GM18858 (cell line): ENCODE results near the gene PCDHGA3.
"Not testable (repeated sequence)": the region's sequence is repeated elsewhere in the genome, so short reads cannot be mapped to it uniquely, and the experiment has no call there.

ENCODE experiments used
- ATAC-seq: cut with Tn5 transposase; IDR thresholded peaks from one replicate; pipeline ENCODE4 v1.9.1; 2021; ENCODE audit not compliant: unreplicated experiment

Gene PCDHGA3

GRCh38 chr5:141343242-141343952, at the start of gene PCDHGA3:
Gene PCDHGA3 (plus strand): TSS chr5:141343829. CDS start chr5:141344034, 205 bp downstream.
- ATAC-seq = no peak

- ATAC-seq = no peak
Observed at GRCh38 chr5:141298376-141298775, 45.3 kb upstream of the PCDHGA3 start.

DNA sequence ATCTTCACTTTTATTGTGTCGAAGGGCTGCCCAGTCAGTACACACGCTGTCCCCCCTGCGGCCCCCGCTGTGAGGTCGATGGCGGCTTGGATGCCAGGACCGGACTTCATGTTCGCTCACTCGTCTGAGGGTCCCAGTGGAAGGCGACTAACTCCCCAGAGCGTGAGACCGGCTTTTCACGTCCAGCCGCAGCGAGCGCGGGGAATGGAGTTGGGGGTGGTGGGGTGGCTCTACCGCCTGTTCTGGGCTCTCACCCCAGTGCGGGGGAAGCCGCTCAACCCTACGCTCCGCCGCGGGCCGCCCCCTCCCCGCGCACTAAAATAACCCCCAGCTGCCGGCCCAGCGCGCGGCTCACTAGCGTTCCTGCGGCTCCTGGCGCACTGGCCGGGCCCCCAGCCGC, 39.9 kb upstream of the PCDHGA3 start, which contains the start of gene SLC25A2:
Gene SLC25A2 (minus strand): TSS at position 294 of the 400 bp plus-strand sequence. CDS start 184 bp downstream, at position 110.
- no peak for ATAC-seq

DNA sequence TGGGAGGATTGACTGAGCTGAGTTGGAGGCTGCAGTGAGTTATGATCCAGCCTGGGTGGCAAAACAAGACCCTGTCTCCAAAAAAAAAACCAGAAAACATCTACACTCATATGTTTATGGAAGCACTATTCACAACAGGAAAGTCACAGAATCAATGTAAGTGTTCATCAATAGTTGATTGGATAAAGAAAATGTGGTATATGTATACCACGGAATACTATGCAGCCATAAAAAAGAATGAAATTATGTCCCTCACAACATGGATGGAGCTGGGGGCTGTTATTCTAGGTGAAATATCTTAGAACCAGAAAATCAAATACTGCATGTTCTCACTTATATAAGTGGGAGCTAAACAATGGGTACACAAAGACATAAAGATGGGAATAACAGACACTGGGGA, 37.0 kb upstream of the PCDHGA3 start:
- no peak for ATAC-seq

GRCh38 chr5:141313711-141314110, 29.9 kb upstream of the PCDHGA3 start:
- no peak for ATAC-seq

- ATAC-seq = not testable (repeated sequence)
Observed at GRCh38 chr5:141316963-141317362, 26.7 kb upstream of the PCDHGA3 start.

DNA sequence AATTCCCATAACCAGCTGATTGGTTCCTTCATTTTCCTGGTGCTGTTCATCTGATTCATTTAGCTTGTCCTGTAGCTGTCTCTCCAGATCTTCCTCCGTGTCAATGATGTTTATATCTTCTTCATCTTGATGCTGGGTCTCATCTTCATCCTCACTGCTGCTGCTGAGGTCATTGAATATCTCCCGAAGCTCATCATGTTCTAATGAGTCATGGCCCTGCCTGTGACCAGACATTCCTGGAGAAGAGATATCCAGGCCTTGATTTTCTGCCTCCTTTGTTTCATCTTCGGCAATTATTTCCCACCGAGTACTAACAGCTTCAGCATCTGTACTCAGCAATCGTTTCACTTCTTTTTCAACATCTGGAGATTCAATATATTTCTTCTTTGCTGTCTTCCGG, 24.4 kb upstream of the PCDHGA3 start:
- no peak for ATAC-seq

GRCh38 chr5:141319699-141320098, 23.9 kb upstream of the PCDHGA3 start:
- ATAC-seq = no peak

DNA sequence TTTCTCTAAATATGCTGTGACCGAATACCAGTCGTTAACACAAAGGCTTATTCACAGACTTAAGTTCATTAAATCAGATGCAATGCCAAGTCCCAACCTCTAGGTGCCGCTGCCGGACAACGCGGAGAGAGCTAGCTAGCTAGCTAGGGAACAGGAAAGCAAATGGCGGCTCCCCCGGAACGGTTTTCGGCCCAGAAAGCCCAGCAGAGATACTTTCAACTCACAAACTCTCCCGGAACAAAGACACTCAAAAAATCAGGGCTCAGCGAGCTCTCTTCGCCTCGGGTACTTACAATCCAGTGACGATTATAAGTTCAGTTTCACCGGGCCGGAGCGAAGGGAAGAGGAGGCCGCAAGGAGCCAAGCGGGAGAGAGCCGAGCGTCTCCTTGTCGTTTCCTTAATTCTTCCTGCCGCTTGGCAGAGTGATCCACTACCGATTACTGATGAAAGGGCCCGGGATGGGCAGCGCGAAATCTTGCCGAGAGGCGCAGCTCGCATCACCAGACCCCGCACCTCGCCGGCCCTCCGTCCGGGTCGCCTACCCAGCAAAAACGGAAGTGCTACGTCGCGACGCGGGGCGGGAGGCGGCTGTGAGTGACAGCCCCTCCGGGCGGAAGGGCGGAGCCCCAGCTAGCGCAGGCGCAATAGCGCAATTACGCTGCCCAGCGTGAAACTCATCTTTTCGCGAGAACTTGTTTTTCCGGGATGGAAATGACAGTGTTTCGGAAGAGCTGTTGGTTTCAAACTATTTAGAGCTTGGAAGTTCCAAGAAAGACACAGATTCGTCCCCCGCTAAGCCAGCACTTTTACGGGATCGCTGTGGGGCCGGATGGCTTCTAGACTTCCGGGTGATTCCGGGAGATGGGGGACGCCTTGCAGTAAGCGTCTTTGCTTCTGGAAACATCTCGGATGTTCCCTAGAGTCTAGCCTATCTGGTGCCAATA, 23.1 kb upstream of the PCDHGA3 start, which contains the start of gene TAF7:
Gene TAF7 (minus strand): TSS at position 560 of the 945 bp plus-strand sequence. CDS start 740 bp downstream, outside the sequence.
- peak; percentile 79 for ATAC-seq

DNA sequence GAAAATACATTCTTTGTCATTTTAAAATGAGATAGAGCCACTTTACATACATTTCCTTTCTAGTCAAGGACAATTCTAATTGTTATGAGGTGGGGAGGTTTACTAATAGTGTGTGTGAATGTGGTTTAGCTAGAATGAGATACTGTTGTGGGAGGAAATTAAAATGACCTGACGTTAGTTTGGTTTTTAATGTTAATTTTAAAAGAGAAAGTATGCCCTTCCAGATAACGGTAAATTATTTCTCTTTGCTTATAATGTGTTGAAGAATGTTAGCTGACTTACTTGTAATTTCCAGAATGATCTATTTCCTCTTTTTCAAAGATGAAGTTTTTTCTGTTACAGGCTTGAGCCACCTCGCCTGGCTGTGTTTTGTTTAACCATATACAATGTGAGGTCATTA, 21.4 kb upstream of the PCDHGA3 start:
- ATAC-seq = no peak

DNA sequence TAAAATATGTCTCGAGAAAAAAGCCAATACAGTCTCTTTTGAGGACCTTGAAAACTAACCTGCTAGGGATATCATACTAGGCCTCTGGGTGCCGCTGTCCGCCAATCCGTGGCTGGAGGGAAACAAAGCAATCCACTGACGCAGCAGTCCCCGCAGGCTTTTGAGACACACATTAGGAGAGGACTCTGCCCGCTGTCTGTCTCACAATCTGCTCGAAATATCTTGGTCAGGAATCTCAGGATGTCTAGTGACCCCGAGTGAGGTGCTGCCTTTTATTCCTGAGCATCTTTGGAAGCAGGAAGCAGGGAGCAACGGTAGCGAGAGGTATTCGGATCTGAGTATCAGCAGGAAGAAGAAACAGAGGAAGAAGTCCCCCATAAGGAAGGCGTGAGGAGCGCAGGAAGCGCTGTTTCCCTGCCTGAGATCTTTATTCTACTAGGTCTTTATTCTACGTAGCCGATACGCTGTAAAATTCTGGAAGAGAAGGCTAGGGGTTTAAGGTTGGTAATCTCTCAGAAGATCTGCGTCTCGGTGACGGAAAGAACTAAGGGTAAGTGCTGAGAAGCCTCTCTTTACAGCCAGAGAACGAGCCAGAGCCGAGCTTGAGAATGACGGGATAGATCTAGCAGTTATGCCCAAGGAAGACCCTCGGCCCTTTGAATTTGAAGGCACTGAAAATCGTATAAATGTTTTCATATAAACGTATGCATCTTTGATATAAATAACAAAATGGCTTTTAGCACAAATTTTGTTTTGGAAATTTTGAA, 17.4 kb upstream of the PCDHGA3 start:
- peak; percentile 66 for ATAC-seq

DNA sequence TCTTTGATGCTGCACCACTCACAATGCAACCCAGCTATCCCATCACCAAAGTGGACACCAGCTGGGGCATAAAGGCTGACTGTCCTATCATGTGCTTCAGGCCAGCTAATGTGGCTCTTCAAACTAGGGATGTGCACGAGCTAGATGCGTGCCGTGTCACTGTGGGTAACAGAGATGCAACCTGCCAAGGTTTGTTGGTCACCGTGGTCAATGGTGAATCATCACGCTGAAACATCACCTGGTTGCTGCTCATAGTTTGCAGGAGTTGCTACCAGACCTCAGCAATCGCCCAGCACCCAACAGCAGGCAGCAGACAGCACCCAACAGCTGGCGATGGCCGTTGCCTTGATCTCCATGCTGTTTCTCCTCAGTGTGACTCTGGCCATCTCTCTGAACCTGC, 15.4 kb upstream of the PCDHGA3 start:
- no peak for ATAC-seq

- no peak for ATAC-seq
Observed at GRCh38 chr5:141330299-141331080, 13.1 kb upstream of the PCDHGA3 start, which contains the start of gene PCDHGA1. Gene PCDHGA1 (plus strand): TSS chr5:141330514.

GRCh38 chr5:141332571-141332970, 11.1 kb upstream of the PCDHGA3 start:
- ATAC-seq = not testable (repeated sequence)

DNA sequence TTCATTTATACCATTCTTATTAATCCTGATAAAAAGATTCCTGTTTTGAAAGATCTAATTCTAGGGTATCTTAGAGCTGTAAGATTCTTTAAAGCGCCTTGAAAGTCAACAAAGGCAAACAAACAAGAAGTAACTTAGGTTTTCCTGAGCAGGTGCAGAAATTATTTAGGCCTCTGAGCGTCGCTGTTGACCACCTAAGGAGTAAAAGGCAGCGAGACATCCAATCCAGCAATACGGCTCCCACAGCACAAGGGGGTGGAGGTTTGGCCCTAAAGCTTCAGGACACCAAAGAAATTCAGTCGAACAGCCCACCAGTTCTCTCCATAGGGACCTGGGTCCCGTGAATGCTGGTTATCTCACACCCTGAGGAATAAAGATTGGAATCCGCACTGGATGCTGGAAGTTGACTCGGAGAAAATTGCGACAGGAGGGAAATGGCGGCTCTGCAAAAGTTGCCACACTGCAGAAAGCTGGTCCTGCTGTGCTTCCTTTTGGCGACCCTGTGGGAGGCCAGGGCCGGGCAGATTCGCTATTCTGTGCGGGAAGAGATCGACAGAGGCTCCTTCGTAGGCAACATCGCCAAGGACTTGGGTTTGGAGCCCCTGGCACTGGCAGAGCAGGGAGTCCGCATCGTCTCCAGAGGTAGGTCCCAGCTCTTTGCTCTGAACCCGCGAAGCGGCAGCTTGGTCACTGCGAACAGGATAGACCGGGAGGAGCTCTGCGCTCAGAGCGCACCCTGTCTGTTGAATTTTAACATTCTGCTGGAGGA, 4.9 kb upstream of the PCDHGA3 start, which contains the start of gene PCDHGA2:
Gene PCDHGA2 (plus strand): TSS at position 223 of the 769 bp plus-strand sequence.
- ATAC-seq = no peak

GRCh38 chr5:141340781-141341354, 2.8 kb upstream of the PCDHGA3 start:
- ATAC-seq = not testable (repeated sequence)

DNA sequence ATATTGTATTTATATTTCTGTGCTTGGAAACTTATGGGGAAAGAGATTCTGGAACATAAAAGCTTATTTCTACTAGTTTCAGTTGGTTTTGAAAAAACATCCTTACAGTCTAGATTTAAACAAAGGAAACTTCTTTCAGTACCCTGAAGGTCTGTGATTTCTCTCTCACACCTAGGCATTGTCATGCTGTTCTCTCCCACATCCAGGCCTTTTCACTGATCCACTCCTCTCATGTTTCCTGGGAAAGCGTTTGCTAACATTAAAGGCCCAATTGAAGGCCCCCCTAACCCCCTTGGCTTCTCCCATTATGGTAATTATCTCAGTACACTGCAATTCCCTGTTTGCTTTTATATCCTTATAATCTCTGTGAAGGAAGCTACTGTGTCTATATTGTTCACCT, 856 bp upstream of the PCDHGA3 start:
- no peak for ATAC-seq

DNA sequence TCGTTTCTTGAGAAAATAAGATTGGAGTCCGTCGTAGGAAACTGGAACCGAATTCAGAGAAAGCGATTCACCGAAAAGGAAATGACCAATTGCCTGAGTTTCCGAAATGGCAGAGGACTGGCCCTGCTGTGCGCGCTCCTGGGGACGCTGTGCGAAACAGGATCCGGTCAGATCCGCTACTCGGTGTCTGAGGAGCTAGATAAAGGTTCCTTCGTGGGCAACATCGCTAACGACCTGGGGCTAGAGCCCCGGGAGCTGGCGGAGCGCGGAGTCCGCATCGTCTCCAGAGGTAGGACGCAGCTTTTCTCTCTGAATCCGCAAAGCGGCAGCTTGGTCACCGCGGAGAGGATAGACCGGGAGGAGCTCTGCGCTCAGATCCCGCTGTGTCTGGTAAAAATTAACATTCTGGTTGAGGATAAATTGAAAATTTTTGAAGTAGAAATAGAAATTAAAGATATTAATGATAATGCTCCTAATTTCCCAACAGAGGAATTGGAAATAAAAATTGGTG, 379 bp downstream of the PCDHGA3 start:
- ATAC-seq = no peak

DNA sequence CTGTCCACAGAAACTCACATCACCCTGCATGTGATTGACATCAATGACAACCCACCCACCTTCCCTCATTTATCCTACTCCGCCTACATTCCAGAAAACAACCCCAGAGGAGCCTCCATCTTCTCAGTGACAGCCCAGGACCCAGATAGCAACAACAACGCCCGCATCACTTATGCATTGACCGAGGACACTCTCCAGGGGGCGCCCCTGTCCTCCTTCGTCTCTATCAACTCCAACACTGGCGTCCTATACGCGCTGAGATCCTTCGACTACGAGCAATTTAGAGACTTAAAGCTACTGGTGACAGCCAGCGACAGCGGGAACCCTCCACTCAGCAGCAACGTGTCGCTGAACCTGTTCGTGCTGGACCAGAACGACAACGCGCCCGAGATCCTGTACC, 1.7 kb downstream of the PCDHGA3 start:
- ATAC-seq = no peak
